T-helper 2 cell treated with Interferon-gamma antibody and Interleukin-4, amounts not matched to agents 100 ng/mL and 5 ng/mL, for 36 hours (primary cell): ENCODE measurements around the gene VASH1. TPM values are rescaled to one million over a fixed set of nuclear protein-coding genes. Genes with fewer than 3 reads are reported as not detected.

ENCODE experiments used
- intact Hi-C: fragments of 100-400 bp; cut with micrococcal nuclease; formaldehyde crosslinking; loops from one replicate; pipeline ENCODE4 v1.15.1; 2023
- total RNA-seq: library from RNA; stranded (reverse); gene quantifications from 2 replicates; pipeline ENCODE4 v1.2.3, GENCODE V29; 2022

Gene VASH1
- total RNA-seq, 1 donor from 2014 or later, result 5.8 TPM

- intact Hi-C loops, result no loop called here
Observed at GRCh38 chr14:76770521-76771436, 9.5 kb downstream of the VASH1 start.

- intact Hi-C loops, result no loop called here
Observed at GRCh38 chr14:76771437-76771980, 10.2 kb downstream of the VASH1 start.

DNA sequence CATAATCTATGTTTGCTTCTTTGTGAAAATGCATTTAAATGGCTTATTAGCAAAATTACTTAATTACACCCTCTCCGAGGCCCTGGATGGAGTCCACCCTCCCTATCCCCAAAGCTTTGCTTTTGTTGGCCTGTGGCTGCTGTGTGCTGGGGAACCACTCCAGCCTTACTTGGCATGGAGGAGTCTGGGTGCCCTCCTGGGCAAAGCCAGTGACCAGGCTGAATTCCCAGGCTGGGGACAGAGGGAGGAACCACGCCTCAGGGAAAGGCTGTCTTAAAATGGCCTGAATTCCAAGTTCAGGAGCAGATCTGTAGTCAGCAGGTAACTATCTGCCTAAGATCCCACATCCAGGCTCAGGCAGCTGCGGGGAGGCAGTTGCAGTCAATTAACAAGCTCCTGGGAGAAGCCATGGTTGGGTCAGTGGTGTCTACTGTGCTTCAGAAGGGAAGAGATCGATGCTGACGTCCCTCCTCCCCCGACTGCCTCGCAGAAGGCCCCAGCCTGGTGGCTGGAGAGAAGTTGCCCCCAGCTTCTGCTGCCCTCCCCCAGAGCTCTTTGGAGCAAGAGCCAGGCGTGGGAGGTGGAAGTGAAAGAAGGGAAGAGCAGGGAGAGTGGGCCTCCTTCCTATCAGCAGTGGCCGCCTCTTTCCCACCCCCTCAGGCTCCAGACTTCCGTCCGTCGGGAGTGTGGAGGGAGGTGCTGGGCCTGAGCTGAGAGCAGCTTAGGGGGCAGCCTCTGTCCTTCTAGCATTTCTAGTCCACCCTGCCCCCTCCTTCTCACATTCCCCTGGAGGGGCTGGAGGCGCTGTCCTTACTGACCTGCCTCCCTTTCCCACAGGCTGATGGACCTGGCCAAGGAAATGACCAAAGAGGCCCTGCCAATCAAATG, 11.3 kb downstream of the VASH1 start:
- intact Hi-C loops, result no loop called here

DNA sequence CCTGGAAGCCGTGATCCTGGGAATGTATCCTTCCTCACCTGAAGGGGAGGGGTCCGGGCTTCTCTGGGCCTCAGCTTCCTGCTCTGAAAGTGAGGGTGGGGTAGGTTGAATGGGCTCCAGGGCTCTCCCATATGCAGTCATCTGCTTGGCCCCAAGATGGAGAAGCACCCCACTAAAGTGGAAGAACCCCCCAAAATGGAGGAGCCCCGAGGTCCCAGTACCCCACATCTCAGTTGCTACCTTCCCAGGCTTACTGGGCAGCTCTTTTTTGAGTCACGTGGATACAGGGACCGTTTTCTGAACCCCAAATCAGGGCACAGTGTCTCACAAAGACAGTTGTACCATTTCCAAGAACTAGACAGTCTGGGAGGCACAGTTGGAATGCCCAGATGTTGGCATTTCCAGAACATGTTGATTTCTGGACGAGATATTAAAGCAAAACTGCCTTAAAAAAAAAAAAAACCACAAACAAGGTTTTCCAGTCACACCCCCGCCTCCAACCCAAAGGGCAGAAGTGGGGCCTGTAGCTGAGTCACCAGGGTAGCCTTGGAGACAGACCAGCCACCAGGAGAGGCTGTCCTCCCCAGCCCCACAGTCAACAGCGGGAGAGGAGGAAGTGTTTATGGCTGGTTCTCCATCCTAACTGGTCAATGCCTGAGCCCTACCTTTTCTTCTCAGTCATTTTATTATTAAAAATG, 12.1 kb downstream of the VASH1 start:
- intact Hi-C loops, result no loop called here

DNA sequence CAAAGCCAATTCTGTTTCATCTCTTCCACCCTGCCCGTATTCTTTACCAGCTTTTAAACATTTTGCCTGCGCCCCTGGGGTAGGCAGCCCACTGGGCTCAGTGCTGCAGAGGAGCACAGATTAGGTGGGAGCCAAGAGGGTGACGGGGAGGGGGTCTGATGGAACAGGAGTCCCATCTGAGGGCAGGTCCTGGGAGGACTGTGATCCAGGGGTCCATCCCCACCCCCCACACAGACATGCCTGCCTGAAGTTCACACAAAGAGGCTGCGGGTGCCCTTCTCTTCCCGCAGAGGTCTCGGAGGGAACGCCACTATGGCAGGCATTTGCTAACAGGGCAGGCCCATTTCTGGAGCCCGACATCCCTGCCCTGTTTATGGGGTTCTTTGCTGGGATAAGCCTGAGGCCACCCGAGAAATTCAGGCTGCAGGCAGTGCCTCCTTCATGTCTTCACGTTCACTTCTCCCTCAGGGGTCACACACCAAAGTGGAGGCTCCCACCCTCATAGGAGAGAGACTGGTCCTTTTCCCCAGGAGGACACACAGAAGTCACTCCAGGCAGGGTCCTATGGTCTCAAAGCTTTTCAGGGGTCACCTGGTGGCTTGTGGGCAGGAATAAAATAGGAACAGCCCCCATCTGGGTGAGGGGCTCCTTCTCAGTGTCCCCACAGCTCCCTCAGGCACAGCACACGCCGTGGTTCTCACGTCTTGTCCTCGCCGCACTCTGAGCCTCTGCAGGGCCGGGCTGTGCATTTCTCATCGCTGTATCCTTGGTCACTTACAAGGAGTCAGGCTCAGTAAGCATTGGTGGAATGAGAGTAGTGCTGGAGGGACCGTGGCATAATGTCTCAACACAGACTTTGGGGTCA, 12.9 kb downstream of the VASH1 start:
- intact Hi-C loops, result no loop called here

DNA sequence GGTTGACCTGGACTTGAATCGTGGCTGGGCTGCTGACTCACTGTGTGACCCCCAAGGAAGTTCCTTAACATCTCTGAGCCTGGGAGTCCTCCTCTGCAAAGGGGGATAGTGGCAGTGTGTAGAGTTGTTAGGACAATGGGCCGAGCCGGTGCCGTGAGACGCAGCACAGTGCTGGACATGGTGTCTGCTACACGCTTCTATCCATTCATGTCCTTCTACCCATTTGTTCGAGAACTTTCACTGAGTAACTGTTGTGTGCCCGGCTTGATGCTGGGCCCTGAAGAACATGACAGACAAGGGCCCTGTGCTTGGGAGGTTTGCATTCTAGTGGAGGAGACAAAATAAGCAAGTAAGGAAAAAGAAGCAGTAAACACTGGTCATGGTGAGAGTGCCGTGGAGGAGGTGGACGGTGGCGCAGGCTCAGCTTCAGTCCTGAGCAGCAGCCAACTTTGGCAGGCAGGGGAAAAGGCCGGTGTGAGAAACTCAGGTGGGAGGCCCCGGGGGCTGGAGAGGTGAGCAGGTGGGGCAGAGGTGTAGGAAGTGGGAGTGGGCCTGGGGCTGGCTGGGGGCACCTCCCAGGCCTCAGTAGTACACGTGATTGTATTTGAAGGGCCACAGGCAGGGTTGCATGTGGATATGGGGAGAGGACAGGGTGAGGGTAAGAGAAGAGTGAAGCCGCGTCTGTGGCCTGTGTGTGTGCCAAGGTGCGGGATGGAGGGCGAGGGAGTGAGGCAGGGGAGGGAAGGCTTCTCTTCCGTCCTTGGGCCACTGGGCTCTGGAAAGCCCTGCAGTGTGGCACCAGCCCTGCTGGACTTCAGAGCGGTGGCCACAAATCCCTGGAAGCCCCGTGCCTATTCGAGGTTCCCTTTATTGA, 13.8 kb downstream of the VASH1 start:
- intact Hi-C loops, result no loop called here

DNA sequence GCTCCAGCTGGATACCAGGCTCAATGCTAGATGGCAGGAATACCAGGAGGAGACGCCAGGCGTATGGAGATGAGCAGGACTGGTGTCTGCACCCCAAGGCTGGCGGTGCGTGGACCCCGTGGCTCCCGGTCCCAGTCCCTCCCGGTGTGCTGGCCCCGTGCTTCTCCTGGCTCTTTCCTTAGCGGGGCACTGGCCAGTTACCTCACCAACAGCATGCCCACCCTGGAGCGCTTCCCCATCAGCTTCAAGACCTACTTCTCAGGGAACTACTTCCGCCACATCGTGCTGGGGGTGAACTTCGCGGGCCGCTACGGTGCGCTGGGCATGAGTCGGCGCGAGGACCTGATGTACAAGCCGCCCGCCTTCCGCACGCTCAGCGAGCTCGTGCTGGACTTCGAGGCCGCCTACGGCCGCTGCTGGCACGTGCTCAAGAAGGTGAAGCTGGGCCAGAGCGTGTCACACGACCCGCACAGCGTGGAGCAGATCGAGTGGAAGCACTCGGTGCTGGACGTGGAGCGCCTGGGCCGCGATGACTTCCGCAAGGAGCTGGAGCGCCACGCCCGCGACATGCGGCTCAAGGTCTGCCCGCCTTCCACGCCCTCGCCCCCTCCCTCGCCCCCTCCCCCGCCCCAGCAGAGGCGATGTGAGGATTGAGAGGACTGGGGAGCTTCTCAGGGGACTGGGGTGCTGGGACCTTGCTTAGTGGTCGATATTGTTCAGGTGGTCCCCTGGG, 14.6 kb downstream of the VASH1 start:
- intact Hi-C loops, result no loop called here

DNA sequence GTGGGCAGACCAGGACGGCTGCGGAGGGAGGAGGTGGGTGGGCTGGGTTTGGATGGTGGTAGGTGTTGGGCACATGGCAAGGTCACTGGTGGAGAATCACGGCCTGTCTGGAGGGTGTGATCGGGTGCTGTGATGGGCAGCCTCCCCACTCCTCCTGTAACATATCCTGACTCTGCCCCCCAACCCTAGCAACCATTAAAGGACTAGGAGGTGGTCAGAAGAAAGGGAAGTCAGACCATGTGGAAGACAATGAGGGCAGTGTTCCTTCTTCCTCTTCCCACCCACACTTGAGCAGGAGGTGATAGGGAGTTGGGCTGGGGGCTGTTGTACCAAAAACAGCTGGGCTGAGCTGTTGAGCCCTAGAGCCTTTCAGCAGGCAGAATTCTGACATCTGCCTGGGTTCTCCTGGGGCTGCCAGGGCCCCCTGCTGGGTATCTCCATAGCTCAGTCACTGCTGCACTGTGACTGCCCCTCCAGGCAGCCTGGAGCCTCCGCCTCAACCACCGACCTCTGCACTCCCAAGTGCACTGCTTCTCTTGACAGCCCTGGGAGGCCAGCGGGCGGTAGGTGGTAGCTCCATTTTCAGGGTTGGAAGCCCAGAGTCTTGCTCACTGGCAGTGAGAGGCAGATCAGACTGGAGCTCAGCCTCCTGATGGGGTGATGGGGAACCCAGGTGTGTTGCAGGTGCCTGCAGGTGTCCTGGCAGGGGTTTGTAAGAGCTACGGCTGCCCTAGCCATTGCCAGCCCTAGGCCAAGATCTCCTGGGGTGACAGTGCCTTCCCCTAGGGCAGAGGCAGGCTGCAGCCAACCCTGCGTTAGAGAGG, 15.4 kb downstream of the VASH1 start:
- intact Hi-C loops, result no loop called here

GRCh38 chr14:76777721-76778120, 16.5 kb downstream of the VASH1 start:
- intact Hi-C loops, result no loop called here

DNA sequence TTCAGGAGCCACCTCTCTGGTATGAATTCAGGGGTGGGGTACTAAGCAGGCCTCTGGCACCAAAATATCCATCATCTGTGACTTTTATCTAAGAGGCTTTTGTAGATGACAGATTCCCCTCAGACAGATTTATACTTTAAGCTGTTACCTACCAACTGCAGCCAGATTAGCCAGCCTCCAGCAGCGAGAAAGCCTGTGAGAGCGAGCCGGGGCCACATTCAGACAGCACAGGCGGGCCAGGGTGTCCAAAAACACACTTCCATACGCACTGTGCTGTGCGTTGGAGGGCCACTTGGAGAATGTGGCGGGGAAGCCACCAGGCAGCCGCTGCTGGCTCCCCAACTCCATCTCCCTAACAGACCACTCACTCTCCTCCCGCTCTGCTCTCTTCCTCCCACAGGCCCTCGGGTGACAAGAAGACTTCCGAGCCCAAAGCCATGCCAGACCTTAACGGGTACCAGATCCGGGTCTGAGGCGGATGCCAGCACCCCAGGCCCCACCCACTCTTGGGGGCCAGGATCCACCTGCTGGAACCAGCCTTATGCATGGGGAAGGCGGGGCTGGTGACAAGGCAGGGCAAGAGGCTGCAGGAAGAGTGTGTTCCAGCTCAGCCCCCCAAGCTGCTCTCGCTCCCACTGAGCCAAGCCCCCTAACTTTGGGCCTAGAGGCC, 17.4 kb downstream of the VASH1 start:
- intact Hi-C loops, result no loop called here

DNA sequence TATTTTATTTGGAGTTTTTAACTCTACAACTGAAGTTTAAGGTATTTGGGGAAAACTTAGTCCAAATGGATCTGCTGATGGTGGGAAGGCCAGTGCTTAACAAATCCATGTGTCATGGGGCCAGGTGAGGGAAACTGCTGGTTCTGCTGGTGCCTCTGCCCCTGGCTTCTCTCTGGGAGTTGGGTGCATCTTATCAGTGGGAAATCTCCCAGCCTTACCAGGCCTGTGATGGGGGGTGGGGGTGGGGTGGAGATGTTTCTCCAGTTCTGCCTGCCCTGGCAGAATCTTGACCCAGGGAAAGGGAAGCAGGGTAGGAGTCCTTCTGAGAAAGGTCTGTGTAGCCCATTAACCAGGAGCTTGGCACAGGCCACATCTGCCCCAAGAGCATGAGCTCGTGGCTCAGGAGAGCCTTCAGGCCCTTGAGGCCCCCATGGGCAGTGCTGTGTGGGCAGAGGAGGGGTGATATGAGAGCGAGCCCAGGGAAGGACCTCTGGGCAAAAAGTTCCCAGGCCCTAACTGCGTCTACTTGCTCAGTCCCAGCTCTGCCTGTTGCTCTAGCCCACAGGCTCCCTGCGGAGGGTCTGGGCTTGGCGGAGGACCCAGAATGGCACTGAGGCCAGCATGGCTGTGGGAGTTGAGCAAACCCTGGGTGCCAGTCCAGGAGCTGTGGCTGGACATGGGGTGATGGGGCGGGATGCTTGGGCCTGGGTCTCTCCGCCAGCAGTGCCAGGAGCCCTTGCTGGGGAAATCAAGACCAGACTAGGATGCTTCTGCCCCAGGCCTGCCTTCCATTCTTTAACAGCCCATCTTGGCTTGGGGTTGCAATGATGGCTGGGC, 18.2 kb downstream of the VASH1 start:
- intact Hi-C loops, result no loop called here

GRCh38 chr14:76780058-76780345, 18.7 kb downstream of the VASH1 start:
- intact Hi-C loops, result no loop called here

GRCh38 chr14:76780360-76780759, 19.1 kb downstream of the VASH1 start:
- intact Hi-C loops, result no loop called here

DNA sequence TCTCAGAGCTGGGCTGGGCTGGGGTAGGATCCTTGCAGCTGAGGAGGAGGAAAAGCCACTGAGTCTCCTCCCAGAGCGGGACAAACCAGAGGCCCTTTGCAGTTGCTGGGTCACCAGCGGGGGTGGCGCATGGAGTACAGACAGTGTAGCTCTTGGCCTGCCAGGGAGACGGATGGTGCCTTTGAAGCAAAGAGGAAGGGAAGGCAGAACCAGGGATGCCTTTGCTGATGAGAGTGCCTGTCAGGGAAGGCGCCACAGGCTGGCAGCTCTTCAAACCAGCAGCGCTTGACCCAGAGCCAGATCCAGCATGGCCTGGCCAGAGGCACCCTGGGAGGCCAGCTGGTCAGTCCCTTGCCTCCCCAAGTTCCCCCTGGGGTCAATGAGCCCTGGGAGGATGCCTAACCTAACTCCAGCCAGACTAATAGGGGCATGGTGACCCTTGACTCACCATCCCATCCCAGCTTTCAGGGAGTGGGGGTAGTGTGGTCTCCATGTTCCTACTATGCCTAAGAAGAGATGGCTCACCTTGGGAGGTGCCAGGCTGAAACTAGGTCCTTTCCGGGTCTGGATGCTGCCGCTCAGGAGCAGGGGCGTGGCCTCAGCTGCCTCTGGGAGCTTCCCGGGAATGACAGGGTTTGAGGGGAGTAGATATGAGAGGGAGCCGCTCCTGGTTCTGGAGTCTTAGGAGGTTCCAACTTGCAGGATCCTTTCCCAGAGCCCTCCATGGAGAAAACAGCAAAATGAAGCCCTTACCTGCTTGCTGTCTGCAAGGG, 19.8 kb downstream of the VASH1 start:
- intact Hi-C loops, result no loop called here

DNA sequence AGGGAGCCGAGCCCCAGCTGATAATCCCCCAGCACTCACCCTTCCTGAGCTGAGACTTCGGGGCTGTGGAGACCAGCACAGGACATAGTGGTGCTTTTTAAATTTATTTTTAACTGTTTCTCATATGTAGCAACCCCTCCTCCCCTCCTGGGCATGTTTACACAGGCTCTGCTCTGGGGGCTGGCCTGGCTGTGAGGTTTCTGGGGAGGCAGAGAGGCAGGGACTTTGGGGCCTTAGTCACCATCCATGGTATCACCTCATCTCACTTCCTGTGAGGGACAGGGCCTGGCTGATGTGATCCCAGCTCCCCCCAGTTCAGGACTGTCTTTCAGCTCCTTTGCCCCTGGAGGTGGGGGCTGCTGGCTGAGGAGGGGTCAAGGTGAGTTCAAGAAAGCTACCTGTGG, 20.4 kb downstream of the VASH1 start:
- intact Hi-C loops, result no loop called here
